HEK293 (cell line): ENCODE measurements around the gene SPRN.

Experiments used
- BCL6B ChIP-seq: fragments of 450-650 bp; formaldehyde crosslinking; IDR thresholded peaks from 2 replicates; pipeline ENCODE4 v1.5.1; 2017; ENCODE audit warnings: missing biosample characterization, missing genetic modification characterization
- GFI1B ChIP-seq: fragments of 450-650 bp; formaldehyde crosslinking; IDR thresholded peaks from 2 replicates; pipeline ENCODE4 v1.5.1; 2016; ENCODE audit warnings: missing biosample characterization, missing genetic modification characterization
- GLI2 ChIP-seq: fragments of 450-650 bp; formaldehyde crosslinking; IDR thresholded peaks from 2 replicates; pipeline ENCODE4; 2017; ENCODE audit warnings: missing biosample characterization, missing genetic modification characterization, low read depth, borderline replicate concordance
- KLF9 ChIP-seq: fragments of 450-650 bp; formaldehyde crosslinking; IDR thresholded peaks from 2 replicates; pipeline ENCODE4 v1.5.1; 2016; ENCODE audit warnings: missing biosample characterization, missing genetic modification characterization, low read depth
- MYNN ChIP-seq: fragments of 450-650 bp; formaldehyde crosslinking; IDR thresholded peaks from 2 replicates; pipeline ENCODE4 v1.5.1; 2016; ENCODE audit warnings: missing biosample characterization, missing genetic modification characterization, borderline replicate concordance
- OSR2 ChIP-seq: fragments of 450-650 bp; formaldehyde crosslinking; IDR thresholded peaks from 2 replicates; pipeline ENCODE4 v1.5.1; 2016; ENCODE audit warnings: missing biosample characterization, missing genetic modification characterization
- SP2 ChIP-seq: fragments of 450-650 bp; formaldehyde crosslinking; IDR thresholded peaks from 2 replicates; pipeline ENCODE4 v1.5.1; 2016; ENCODE audit warnings: missing biosample characterization, missing genetic modification characterization
- TCF7L2 ChIP-seq: IDR thresholded peaks from 2 replicates; pipeline ENCODE4 v1.6.1; 2011; ENCODE audit warnings: low read depth, mild to moderate bottlenecking, inconsistent platforms, low read length, moderate library complexity, borderline replicate concordance
- ZBTB1 ChIP-seq: fragments of 450-650 bp; formaldehyde crosslinking; IDR thresholded peaks from 2 replicates; pipeline ENCODE4 v1.5.1; 2016; ENCODE audit warnings: missing biosample characterization, missing genetic modification characterization
- ZBTB26 ChIP-seq: fragments of 450-650 bp; formaldehyde crosslinking; optimal IDR thresholded peaks from 2 replicates; pipeline ENCODE3; 2016; ENCODE audit warnings: missing biosample characterization, mild to moderate bottlenecking, missing genetic modification characterization
- ZNF16 ChIP-seq: fragments of 450-650 bp; formaldehyde crosslinking; IDR thresholded peaks from 2 replicates; pipeline ENCODE4 v1.5.1; 2016; ENCODE audit warnings: low read depth, missing biosample characterization, missing genetic modification characterization
- ZNF169 ChIP-seq: fragments of 450-650 bp; formaldehyde crosslinking; IDR thresholded peaks from 2 replicates; pipeline ENCODE4 v1.5.1; 2016; ENCODE audit warnings: missing biosample characterization, missing genetic modification characterization
- ZNF175 ChIP-seq: fragments of 450-650 bp; formaldehyde crosslinking; IDR thresholded peaks from 2 replicates; pipeline ENCODE4 v1.5.1; 2016; ENCODE audit warnings: missing biosample characterization, missing genetic modification characterization
- ZNF2 ChIP-seq: fragments of 450-650 bp; formaldehyde crosslinking; IDR thresholded peaks from 2 replicates; pipeline ENCODE4 v1.5.1; 2016; ENCODE audit warnings: missing biosample characterization, missing genetic modification characterization
- ZNF221 ChIP-seq: fragments of 450-650 bp; formaldehyde crosslinking; IDR thresholded peaks from 2 replicates; pipeline ENCODE4 v1.5.1; 2017; ENCODE audit warnings: missing biosample characterization, missing genetic modification characterization, borderline replicate concordance
- ZNF223 ChIP-seq: fragments of 450-650 bp; formaldehyde crosslinking; IDR thresholded peaks from 2 replicates; pipeline ENCODE4 v1.5.1; 2016; ENCODE audit warnings: missing biosample characterization, missing genetic modification characterization
- ZNF335 ChIP-seq: fragments of 450-650 bp; formaldehyde crosslinking; conservative IDR thresholded peaks from 2 replicates; pipeline ENCODE4 v1.5.1; 2016; ENCODE audit warnings: missing biosample characterization, missing genetic modification characterization
- ZNF366 ChIP-seq: fragments of 450-650 bp; formaldehyde crosslinking; conservative IDR thresholded peaks from 2 replicates; pipeline ENCODE4 v1.5.1; 2016; ENCODE audit warnings: missing biosample characterization, missing genetic modification characterization
- ZNF394 ChIP-seq: fragments of 450-650 bp; formaldehyde crosslinking; IDR thresholded peaks from 2 replicates; pipeline ENCODE4 v1.5.1; 2016; ENCODE audit warnings: missing biosample characterization, missing genetic modification characterization, mild to moderate bottlenecking, moderate library complexity, borderline replicate concordance
- ZNF416 ChIP-seq: fragments of 450-650 bp; formaldehyde crosslinking; IDR thresholded peaks from 2 replicates; pipeline ENCODE4 v1.5.1; 2016; ENCODE audit warnings: missing biosample characterization, missing genetic modification characterization
- ZNF423 ChIP-seq: fragments of 450-650 bp; formaldehyde crosslinking; IDR thresholded peaks from 2 replicates; pipeline ENCODE4 v1.5.1; 2016; ENCODE audit warnings: missing biosample characterization, missing genetic modification characterization
- ZNF549 ChIP-seq: fragments of 450-650 bp; IDR thresholded peaks from 2 replicates; pipeline ENCODE4 v1.5.1; 2018; ENCODE audit warnings: missing biosample characterization, missing genetic modification characterization, mild to moderate bottlenecking, inconsistent platforms, moderate library complexity
- ZNF670 ChIP-seq: fragments of 450-650 bp; formaldehyde crosslinking; IDR thresholded peaks from 2 replicates; pipeline ENCODE4 v1.5.1; 2016; ENCODE audit warnings: missing biosample characterization, missing genetic modification characterization, low read depth
- ZNF76 ChIP-seq: fragments of 450-650 bp; formaldehyde crosslinking; IDR thresholded peaks from 2 replicates; pipeline ENCODE4; 2016; ENCODE audit warnings: low read depth, missing biosample characterization, missing genetic modification characterization, borderline replicate concordance
- ZSCAN16 ChIP-seq: fragments of 450-650 bp; formaldehyde crosslinking; IDR thresholded peaks from 2 replicates; pipeline ENCODE4 v1.5.1; 2016; ENCODE audit warnings: missing biosample characterization, missing genetic modification characterization
- ZSCAN23 ChIP-seq: fragments of 450-650 bp; formaldehyde crosslinking; IDR thresholded peaks from 2 replicates; pipeline ENCODE4 v1.5.1; 2016; ENCODE audit warnings: missing biosample characterization, missing genetic modification characterization
- TF ChIP-seq, protein P1 (sequence below): sonication (generic); formaldehyde crosslinking; IDR thresholded peaks from 2 replicates; pipeline ENCODE4 v1.8.1; 2022; ENCODE audit warnings: mild to moderate bottlenecking, moderate library complexity, missing genetic modification reagents
- TF ChIP-seq, protein P2 (sequence below): fragments of 450-650 bp; formaldehyde crosslinking; IDR thresholded peaks from 2 replicates; pipeline ENCODE4 v1.5.1; 2016; ENCODE audit warnings: missing biosample characterization, missing genetic modification characterization
- TF ChIP-seq, protein P3 (sequence below): fragments of 450-650 bp; formaldehyde crosslinking; IDR thresholded peaks from 2 replicates; pipeline ENCODE4 v1.5.1; 2017; ENCODE audit warnings: missing biosample characterization, mild to moderate bottlenecking, missing genetic modification characterization, moderate library complexity
- TF ChIP-seq, protein P4 (sequence below): fragments of 450-650 bp; formaldehyde crosslinking; IDR thresholded peaks from 2 replicates; pipeline ENCODE4 v1.5.1; 2016; ENCODE audit warnings: missing biosample characterization, missing genetic modification characterization

The SPRN gene

DNA sequence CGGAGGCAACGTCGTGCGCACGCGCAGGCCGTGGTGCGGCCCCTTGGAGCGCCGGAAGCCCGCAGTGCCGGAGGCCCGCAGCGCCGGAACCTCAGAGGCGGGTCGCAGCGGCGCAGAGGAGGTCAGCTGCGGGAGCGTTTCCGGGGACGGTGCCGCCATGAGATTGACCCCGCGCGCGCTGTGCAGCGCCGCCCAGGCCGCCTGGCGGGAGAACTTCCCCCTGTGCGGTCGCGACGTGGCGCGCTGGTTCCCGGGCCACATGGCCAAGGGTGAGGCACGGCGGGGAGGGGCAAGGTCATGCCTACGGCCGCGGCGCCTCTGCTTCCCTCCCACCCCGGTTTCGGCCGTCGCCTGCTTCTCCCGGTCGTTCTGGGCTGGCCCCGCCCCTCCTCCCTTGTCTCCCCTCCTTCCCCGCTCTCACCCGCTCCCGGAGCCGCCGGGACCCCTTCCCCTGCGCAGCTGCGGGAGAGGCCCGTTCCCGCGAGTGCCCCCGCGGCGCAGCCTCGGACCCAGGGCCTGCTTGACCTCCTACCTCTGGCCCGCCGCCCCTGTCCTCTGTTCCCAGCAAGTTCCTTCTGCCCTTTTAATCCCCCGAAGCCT, 30.3 kb downstream of the SPRN start, which contains the start of gene MTG1 (continued):
- peak; percentile 85 for TF ChIP-seq KLF9
- TF ChIP-seq ZNF670 (tag by site-specific recombination), result no peak
- no peak for TF ChIP-seq TCF7L2
- TF ChIP-seq, protein P1, sequence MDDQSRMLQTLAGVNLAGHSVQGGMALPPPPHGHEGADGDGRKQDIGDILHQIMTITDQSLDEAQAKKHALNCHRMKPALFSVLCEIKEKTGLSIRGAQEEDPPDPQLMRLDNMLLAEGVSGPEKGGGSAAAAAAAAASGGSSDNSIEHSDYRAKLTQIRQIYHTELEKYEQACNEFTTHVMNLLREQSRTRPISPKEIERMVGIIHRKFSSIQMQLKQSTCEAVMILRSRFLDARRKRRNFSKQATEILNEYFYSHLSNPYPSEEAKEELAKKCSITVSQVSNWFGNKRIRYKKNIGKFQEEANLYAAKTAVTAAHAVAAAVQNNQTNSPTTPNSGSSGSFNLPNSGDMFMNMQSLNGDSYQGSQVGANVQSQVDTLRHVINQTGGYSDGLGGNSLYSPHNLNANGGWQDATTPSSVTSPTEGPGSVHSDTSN (CRISPR knock-in tag), result peak; percentile 96
- peak; percentile 83 for TF ChIP-seq ZNF76 (tag by site-specific recombination)
- no peak for TF ChIP-seq MYNN (tag by site-specific recombination)
- TF ChIP-seq SP2 (tag by site-specific recombination), result peak; percentile 86
- TF ChIP-seq ZBTB26 (tag by site-specific recombination), result peak; percentile 99
- 0 out of 2 replicates have a peak, but pooled peaks have one; percentile 25 for TF ChIP-seq ZNF366 (tag by site-specific recombination)
- TF ChIP-seq ZNF423 (tag by site-specific recombination), result peak; percentile 76
- TF ChIP-seq GLI2, result no peak
- no peak; the same call in 1 of the 2 replicates for TF ChIP-seq ZNF223
- TF ChIP-seq, protein P2, sequence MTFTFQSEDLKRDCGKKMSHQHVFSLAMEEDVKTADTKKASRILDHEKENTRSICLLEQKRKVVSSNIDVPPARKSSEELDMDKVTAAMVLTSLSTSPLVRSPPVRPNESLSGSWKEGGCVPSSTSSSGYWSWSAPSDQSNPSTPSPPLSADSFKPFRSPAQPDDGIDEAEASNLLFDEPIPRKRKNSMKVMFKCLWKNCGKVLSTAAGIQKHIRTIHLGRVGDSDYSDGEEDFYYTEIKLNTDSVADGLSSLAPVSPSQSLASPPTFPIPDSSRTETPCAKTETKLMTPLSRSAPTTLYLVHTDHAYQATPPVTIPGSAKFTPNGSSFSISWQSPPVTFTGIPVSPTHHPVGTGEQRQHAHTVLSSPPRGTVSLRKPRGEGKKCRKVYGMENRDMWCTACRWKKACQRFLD, result no peak
- TF ChIP-seq ZNF2 (tag by site-specific recombination), result peak; percentile 89
- no peak for TF ChIP-seq ZNF169 (tag by site-specific recombination)
- TF ChIP-seq ZNF221 (tag by site-specific recombination), result no peak
- no peak for TF ChIP-seq GFI1B (tag by site-specific recombination)
- TF ChIP-seq, protein P3, sequence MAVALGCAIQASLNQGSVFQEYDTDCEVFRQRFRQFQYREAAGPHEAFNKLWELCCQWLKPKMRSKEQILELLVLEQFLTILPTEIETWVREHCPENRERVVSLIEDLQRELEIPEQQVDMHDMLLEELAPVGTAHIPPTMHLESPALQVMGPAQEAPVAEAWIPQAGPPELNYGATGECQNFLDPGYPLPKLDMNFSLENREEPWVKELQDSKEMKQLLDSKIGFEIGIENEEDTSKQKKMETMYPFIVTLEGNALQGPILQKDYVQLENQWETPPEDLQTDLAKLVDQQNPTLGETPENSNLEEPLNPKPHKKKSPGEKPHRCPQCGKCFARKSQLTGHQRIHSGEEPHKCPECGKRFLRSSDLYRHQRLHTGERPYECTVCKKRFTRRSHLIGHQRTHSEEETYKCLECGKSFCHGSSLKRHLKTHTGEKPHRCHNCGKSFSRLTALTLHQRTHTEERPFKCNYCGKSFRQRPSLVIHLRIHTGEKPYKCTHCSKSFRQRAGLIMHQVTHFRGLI (tag by site-specific recombination), result no peak; the same call in 1 of the 2 replicates
- no peak for TF ChIP-seq ZNF175 (tag by site-specific recombination)
- peak; percentile 71; the same call in 1 of the 2 replicates for TF ChIP-seq ZSCAN16 (tag by site-specific recombination)
- no peak for TF ChIP-seq ZSCAN23 (tag by site-specific recombination)
- no peak for TF ChIP-seq ZNF416
- no peak for TF ChIP-seq ZNF16 (tag by site-specific recombination)
- TF ChIP-seq ZNF335 (tag by site-specific recombination), result no peak; the same call in 1 of the 2 replicates
- no peak for TF ChIP-seq BCL6B (tag by site-specific recombination)
- TF ChIP-seq, protein P4, sequence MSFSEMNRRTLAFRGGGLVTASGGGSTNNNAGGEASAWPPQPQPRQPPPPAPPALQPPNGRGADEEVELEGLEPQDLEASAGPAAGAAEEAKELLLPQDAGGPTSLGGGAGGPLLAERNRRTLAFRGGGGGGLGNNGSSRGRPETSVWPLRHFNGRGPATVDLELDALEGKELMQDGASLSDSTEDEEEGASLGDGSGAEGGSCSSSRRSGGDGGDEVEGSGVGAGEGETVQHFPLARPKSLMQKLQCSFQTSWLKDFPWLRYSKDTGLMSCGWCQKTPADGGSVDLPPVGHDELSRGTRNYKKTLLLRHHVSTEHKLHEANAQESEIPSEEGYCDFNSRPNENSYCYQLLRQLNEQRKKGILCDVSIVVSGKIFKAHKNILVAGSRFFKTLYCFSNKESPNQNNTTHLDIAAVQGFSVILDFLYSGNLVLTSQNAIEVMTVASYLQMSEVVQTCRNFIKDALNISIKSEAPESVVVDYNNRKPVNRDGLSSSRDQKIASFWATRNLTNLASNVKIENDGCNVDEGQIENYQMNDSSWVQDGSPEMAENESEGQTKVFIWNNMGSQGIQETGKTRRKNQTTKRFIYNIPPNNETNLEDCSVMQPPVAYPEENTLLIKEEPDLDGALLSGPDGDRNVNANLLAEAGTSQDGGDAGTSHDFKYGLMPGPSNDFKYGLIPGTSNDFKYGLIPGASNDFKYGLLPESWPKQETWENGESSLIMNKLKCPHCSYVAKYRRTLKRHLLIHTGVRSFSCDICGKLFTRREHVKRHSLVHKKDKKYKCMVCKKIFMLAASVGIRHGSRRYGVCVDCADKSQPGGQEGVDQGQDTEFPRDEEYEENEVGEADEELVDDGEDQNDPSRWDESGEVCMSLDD (tag by site-specific recombination), result peak; percentile 50; the same call in 1 of the 2 replicates
- TF ChIP-seq ZBTB1 (tag by site-specific recombination), result peak; percentile 97
- TF ChIP-seq ZNF394 (tag by site-specific recombination), result peak; percentile 52; the same call in 1 of the 2 replicates
- no peak for TF ChIP-seq ZNF549 (tag by site-specific recombination)
- TF ChIP-seq OSR2 (tag by site-specific recombination), result peak; percentile 13; the same call in 1 of the 2 replicates
